Measurements from ENCODE around the gene FAM180B. TPM values are rescaled to one million over a fixed set of nuclear protein-coding genes. Genes with fewer than 3 reads are reported as not detected.
A peak's percentile ranks its signal among the peaks of the same experiment; 100 is the strongest.

The FAM180B gene
- total and polyA plus RNA-seq, 2 of the 13 experiments (the other 11 are each of a cell fraction or from before 2014, with no cell fraction given): 0.40 to 1.0 TPM

- TF ChIP-seq SNAI1 (CRISPR knock-in tag; IDR thresholded peaks at IDR 0.05; ENCODE audit: borderline replicate concordance) (no peak), NRL (CRISPR knock-in tag; IDR thresholded peaks at IDR 0.05; ENCODE audit: borderline replicate concordance) (peak; percentile 99), YY1 (IDR thresholded peaks at IDR 0.05; ENCODE audit: insufficient read depth, insufficient replicate concordance, low read depth, low read length) (peak; percentile 97), PAXIP1 (CRISPR knock-in tag; conservative IDR thresholded peaks at IDR 0.05) (peak; percentile 66), SETDB1 (CRISPR knock-in tag; IDR thresholded peaks at IDR 0.05; ENCODE audit: borderline replicate concordance) (no peak), ZNF318 (CRISPR knock-in tag; IDR thresholded peaks at IDR 0.05) (no peak), CERS6 (CRISPR knock-in tag; IDR thresholded peaks at IDR 0.05) (peak; percentile 34; the same call in 1 of the 2 replicates), ZNF446 (CRISPR knock-in tag; IDR thresholded peaks at IDR 0.05) (0 out of 2 replicates have a peak, but pooled peaks have one; percentile 8), NFE2L2 (IDR thresholded peaks at IDR 0.05; ENCODE audit: low read length) (no peak)
Observed at GRCh38 chr11:47578524-47579494, 7.7 kb upstream of the FAM180B start, which contains the start of the genes KBTBD4 and NDUFS3 (continued).
